Measurements from ENCODE around the gene PHETA1. TPM values are rescaled to one million over a fixed set of nuclear protein-coding genes. Genes with fewer than 3 reads are reported as not detected.

The PHETA1 gene
- polyA plus RNA-seq, 1 donor from 2014 or later: 25.4 TPM

GRCh38 chr12:111363578-111363977 is 5.3 kb downstream of the PHETA1 start:
- Histone ChIP-seq H3K4me3 (ENCODE audit: low read length) (no peak overlapping the region), H3F3A (ENCODE audit: insufficient read depth, low read length, poor library complexity, severe bottlenecking) (no peaks in the 10 kb centered on the region), H3K79me2 (replicated peaks; ENCODE audit: insufficient read depth, low read length) (peaks cover 21% of the 10 kb centered on the region), H3K4me2 (ENCODE audit: low read length) (no peak overlapping the region), H3K9me3 (ENCODE audit: low read length) (no peaks in the 10 kb centered on the region), H3K9me2 (ENCODE audit: insufficient read depth, low read length) (no peaks in the 10 kb centered on the region), H3K9ac (ENCODE audit: low read length) (no peak overlapping the region), H3K36me3 (ENCODE audit: insufficient read depth, low read length) (no peaks in the 10 kb centered on the region), H3K27me3 (ENCODE audit: insufficient read depth, low read depth, low read length) (no peaks in the 10 kb centered on the region), H4K20me1 (ENCODE audit: insufficient read depth) (no peaks in the 10 kb centered on the region), H3K27ac (ENCODE audit: low read length) (no peak overlapping the region), H2AFZ (ENCODE audit: low read depth, low read length) (no peak overlapping the region)
- no peak for TF ChIP-seq SMC3 (conservative IDR thresholded peaks at IDR 0.05; ENCODE audit: poor library complexity)
- TF ChIP-seq EP300 (conservative IDR thresholded peaks at IDR 0.05; ENCODE audit: poor library complexity, severe bottlenecking): no peak
- no peak for TF ChIP-seq CTCF (IDR thresholded peaks at IDR 0.05; ENCODE audit: poor library complexity, severe bottlenecking)
- no peak for TF ChIP-seq EZH2 (IDR thresholded peaks at IDR 0.05; ENCODE audit: borderline replicate concordance, insufficient read depth, low read length, poor library complexity, severe bottlenecking)
- TF ChIP-seq POLR2AphosphoS5 (IDR thresholded peaks at IDR 0.05): no peak
- TF ChIP-seq TAF1 (IDR thresholded peaks at IDR 0.05; ENCODE audit: low read depth): no peak
- no peak for TF ChIP-seq REST (IDR thresholded peaks at IDR 0.05; ENCODE audit: borderline replicate concordance)
- no peak for TF ChIP-seq MXI1 (conservative IDR thresholded peaks at IDR 0.05; ENCODE audit: poor library complexity, severe bottlenecking)
- TF ChIP-seq RAD21 (conservative IDR thresholded peaks at IDR 0.05): no peak

GRCh38 chr12:111362687-111363475 is 6.0 kb downstream of the PHETA1 start:
- no peak overlapping the region for H3K9ac ChIP-seq (ENCODE audit: low read length)
- no peak overlapping the region for H3K27ac ChIP-seq (ENCODE audit: low read length)
- no peak overlapping the region for H3K4me3 ChIP-seq (ENCODE audit: low read length)
- H3K27me3 ChIP-seq (ENCODE audit: insufficient read depth, low read depth, low read length): no peaks in the 10 kb centered on the region
- H3K9me2 ChIP-seq (ENCODE audit: insufficient read depth, low read length): no peaks in the 10 kb centered on the region
- H4K20me1 ChIP-seq (ENCODE audit: insufficient read depth): no peaks in the 10 kb centered on the region
- H3K4me2 ChIP-seq (ENCODE audit: low read length): no peak overlapping the region
- H3F3A ChIP-seq (ENCODE audit: insufficient read depth, low read length, poor library complexity, severe bottlenecking): no peaks in the 10 kb centered on the region
- H2AFZ ChIP-seq (ENCODE audit: low read depth, low read length): no peak overlapping the region
- peaks cover 14% of the 10 kb centered on the region for H3K79me2 ChIP-seq (replicated peaks; ENCODE audit: insufficient read depth, low read length)
- TF ChIP-seq CTCF (IDR thresholded peaks at IDR 0.05; ENCODE audit: poor library complexity, severe bottlenecking) (no peak), SMC3 (conservative IDR thresholded peaks at IDR 0.05; ENCODE audit: poor library complexity) (no peak)
- H3K36me3 ChIP-seq (ENCODE audit: insufficient read depth, low read length): no peaks in the 10 kb centered on the region
- H3K9me3 ChIP-seq (ENCODE audit: low read length): no peaks in the 10 kb centered on the region
